Neural cell (in vitro differentiated cells): ENCODE data around the gene CYB561D1.

Source experiments
- CTCF ChIP-seq: fragments of 450-650 bp; IDR thresholded peaks from 2 replicates; pipeline ENCODE4 v1.5.1; 2014; ENCODE audit warnings: antibody characterized with exemption, mild to moderate bottlenecking, moderate library complexity; ENCODE audit not compliant: poor library complexity, severe bottlenecking
- EP300 ChIP-seq: fragments of 450-650 bp; conservative IDR thresholded peaks from 2 replicates; pipeline ENCODE4 v1.6.1; 2014; ENCODE audit warnings: antibody characterized with exemption, mild to moderate bottlenecking, moderate library complexity; ENCODE audit not compliant: poor library complexity, severe bottlenecking
- EZH2 ChIP-seq: fragments of 200-600, 300-800 bp; shearing (Covaris generic), sonication (generic); IDR thresholded peaks from 2 replicates; pipeline ENCODE4 v1.6.1; 2014; ENCODE audit warnings: antibody characterized with exemption, low read length, borderline replicate concordance, mild to moderate bottlenecking; ENCODE audit not compliant: insufficient read depth, poor library complexity, severe bottlenecking
- MXI1 ChIP-seq: fragments of 450-650 bp; conservative IDR thresholded peaks from 2 replicates; pipeline ENCODE4 v1.6.1; 2014; ENCODE audit warnings: antibody characterized with exemption, mild to moderate bottlenecking; ENCODE audit not compliant: poor library complexity, severe bottlenecking
- POLR2AphosphoS5 ChIP-seq: IDR thresholded peaks from 2 replicates; pipeline ENCODE4 v1.6.1; 2012
- REST ChIP-seq: IDR thresholded peaks from 2 replicates; pipeline ENCODE4 v1.6.1; 2012; ENCODE audit warnings: borderline replicate concordance
- SMC3 ChIP-seq: fragments of 450-650 bp; conservative IDR thresholded peaks from 2 replicates; pipeline ENCODE4 v1.6.1; 2014; ENCODE audit warnings: antibody characterized with exemption, mild to moderate bottlenecking, moderate library complexity; ENCODE audit not compliant: poor library complexity
- TAF1 ChIP-seq: IDR thresholded peaks from 2 replicates; pipeline ENCODE4 v1.6.1; 2012; ENCODE audit warnings: low read depth

DNA sequence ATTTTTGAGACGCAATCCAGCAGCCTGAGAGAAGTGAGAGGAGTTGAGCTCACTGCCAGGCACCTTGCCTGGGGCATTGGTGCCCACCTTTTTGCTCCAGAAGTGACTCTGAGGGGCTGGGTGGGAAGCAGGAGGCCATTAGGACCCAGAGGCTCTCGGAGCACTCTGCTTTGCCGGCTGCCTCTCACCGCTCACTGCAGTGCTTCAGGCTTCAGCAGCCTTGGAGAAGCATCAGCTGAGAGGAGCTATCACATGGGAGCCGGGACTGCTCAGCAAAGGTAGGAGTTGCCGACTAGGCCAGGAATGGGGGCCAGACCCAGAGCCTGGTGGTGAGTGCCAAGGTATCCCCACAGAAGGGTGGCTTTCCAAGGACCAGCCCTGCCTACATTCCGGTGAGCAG, 45.8 kb downstream of the CYB561D1 start, which contains the start of gene GPR61:
- TF ChIP-seq POLR2AphosphoS5 (peak; percentile 77), CTCF (no peak), REST (no peak), EP300 (peak; percentile 12), MXI1 (peak; percentile 72), EZH2 (no peak), SMC3 (no peak), TAF1 (peak; percentile 66)
